H9 (cell line): Measurements from ENCODE around the gene COL17A1. TPM values are rescaled to one million over a fixed set of nuclear protein-coding genes. Genes with fewer than 3 reads are reported as not detected.
A peak's percentile ranks its signal among the peaks of the same experiment; 100 is the strongest.

Source experiments
- DNase-seq: peaks from one replicate; pipeline ENCODE4 v3.0.0-alpha.2; 2017
- H2AFZ ChIP-seq: one replicate; pipeline ENCODE4 v1.6.1; 2013; ENCODE audit warnings: mild to moderate bottlenecking, low read length, control low read depth, moderate library complexity
- H2AK5ac ChIP-seq: 2 replicates; pipeline ENCODE4 v1.6.1; 2013; ENCODE audit warnings: low read length, control low read depth, mixed read lengths; ENCODE audit not compliant: insufficient read length
- H2BK120ac ChIP-seq: one replicate; pipeline ENCODE4 v1.6.1; 2013; ENCODE audit warnings: low read depth, mild to moderate bottlenecking, low read length, control low read depth, inconsistent platforms; ENCODE audit not compliant: poor library complexity, severe bottlenecking
- H2BK12ac ChIP-seq: 2 replicates; pipeline ENCODE4 v1.6.1; 2013; ENCODE audit warnings: low read length, control low read depth, mixed read lengths, low read depth; ENCODE audit not compliant: insufficient read length
- H2BK15ac ChIP-seq: 2 replicates; pipeline ENCODE4 v1.6.1; 2013; ENCODE audit warnings: low read depth, low read length, control low read depth
- H2BK20ac ChIP-seq: one replicate; pipeline ENCODE4 v1.6.1; 2013; ENCODE audit warnings: low read depth, mild to moderate bottlenecking, low read length, control low read depth, inconsistent platforms; ENCODE audit not compliant: poor library complexity, severe bottlenecking
- H2BK5ac ChIP-seq: 2 replicates; pipeline ENCODE4 v1.6.1; 2013; ENCODE audit warnings: low read length, control low read depth, mixed read lengths; ENCODE audit not compliant: insufficient read length
- H3K14ac ChIP-seq: 2 replicates; pipeline ENCODE4 v1.6.1; 2013; ENCODE audit warnings: low read length, control low read depth; ENCODE audit not compliant: insufficient read depth
- H3K18ac ChIP-seq: 2 replicates; pipeline ENCODE4 v1.6.1; 2013; ENCODE audit warnings: low read depth, mild to moderate bottlenecking, mixed read lengths, low read length, control low read depth; ENCODE audit not compliant: insufficient read length
- H3K23ac ChIP-seq: 2 replicates; pipeline ENCODE4 v1.6.1; 2013; ENCODE audit warnings: low read length, control low read depth, mixed read lengths, low read depth; ENCODE audit not compliant: insufficient read length
- H3K23me2 ChIP-seq: 2 replicates; pipeline ENCODE4 v1.6.1; 2013; ENCODE audit warnings: low read depth, mild to moderate bottlenecking, mixed read lengths, low read length, control low read depth; ENCODE audit not compliant: insufficient read length, poor library complexity, severe bottlenecking
- H3K27ac ChIP-seq: 2 replicates; pipeline ENCODE4 v1.5.1; 2013; ENCODE audit warnings: low read length, control low read depth, mixed read lengths, low read depth; ENCODE audit not compliant: insufficient read length
- H3K27me3 ChIP-seq: 2 replicates; pipeline ENCODE4 v1.6.1; 2013; ENCODE audit warnings: low read length, control low read depth, inconsistent platforms; ENCODE audit not compliant: insufficient read depth
- H3K4ac ChIP-seq: 2 replicates; pipeline ENCODE4 v1.6.1; 2013; ENCODE audit warnings: low read depth, mild to moderate bottlenecking, control low read depth, inconsistent platforms, low read length, moderate library complexity
- H3K4me1 ChIP-seq: 2 replicates; pipeline ENCODE4 v1.6.1; 2013; ENCODE audit warnings: low read length, control low read depth, inconsistent platforms; ENCODE audit not compliant: insufficient read depth
- H3K4me2 ChIP-seq: 2 replicates; pipeline ENCODE4 v1.6.1; 2013; ENCODE audit warnings: low read length, control low read depth, mixed read lengths; ENCODE audit not compliant: insufficient read length, insufficient read depth
- H3K56ac ChIP-seq: 2 replicates; pipeline ENCODE4 v1.6.1; 2013; ENCODE audit warnings: low read depth, mild to moderate bottlenecking, mixed read lengths, low read length, control low read depth; ENCODE audit not compliant: insufficient read length
- H3K79me1 ChIP-seq: 2 replicates; pipeline ENCODE4 v1.6.1; 2013; ENCODE audit warnings: low read depth, mild to moderate bottlenecking, moderate library complexity, low read length, control low read depth, inconsistent platforms; ENCODE audit not compliant: insufficient read depth, poor library complexity, severe bottlenecking
- H3K79me2 ChIP-seq: 2 replicates; pipeline ENCODE4 v1.6.1; 2013; ENCODE audit warnings: low read length, control low read depth, inconsistent platforms; ENCODE audit not compliant: insufficient read depth
- H3K9ac ChIP-seq: 2 replicates; pipeline ENCODE4 v1.6.1; 2013; ENCODE audit warnings: low read length, control low read depth, mixed read lengths; ENCODE audit not compliant: insufficient read length; ENCODE audit errors: extremely low read depth
- H3K9me3 ChIP-seq: one replicate; pipeline ENCODE4 v1.6.1; 2013; ENCODE audit warnings: low read depth, low read length, inconsistent platforms; ENCODE audit not compliant: control insufficient read depth
- H3T11ph ChIP-seq: one replicate; pipeline ENCODE4 v1.6.1; 2013; ENCODE audit warnings: mild to moderate bottlenecking, low read length, control low read depth, inconsistent platforms
- H4K20me1 ChIP-seq: one replicate; pipeline ENCODE4 v1.6.1; 2013; ENCODE audit not compliant: control insufficient read depth, insufficient read length, insufficient read depth
- H4K5ac ChIP-seq: 2 replicates; pipeline ENCODE4 v1.6.1; 2013; ENCODE audit warnings: low read depth, mild to moderate bottlenecking, mixed read lengths, low read length, control low read depth; ENCODE audit not compliant: insufficient read length
- H4K8ac ChIP-seq: replicated peaks from 2 replicates; pipeline ENCODE4 v1.6.1; 2013; ENCODE audit warnings: low read length, control low read depth, mixed read lengths, low read depth; ENCODE audit not compliant: insufficient read length
- H4K91ac ChIP-seq: 2 replicates; pipeline ENCODE4 v1.6.1; 2013; ENCODE audit warnings: low read depth, mild to moderate bottlenecking, moderate library complexity, mixed read lengths, low read length, control low read depth; ENCODE audit not compliant: insufficient read length
- H3K27ac Mint-ChIP-seq, 3 experiments: 2 replicates in 2 of 3; 3 replicates in 1 of 3; pipeline ENCODE4 v1.8.0; 2020 to 2021; ENCODE audit warnings: mixed read lengths in 3 of 3, mild to moderate bottlenecking in 1 of 3, moderate library complexity in 1 of 3
- H3K27me3 Mint-ChIP-seq: 2 replicates; pipeline ENCODE4 v1.8.0; 2021; ENCODE audit warnings: low read depth, mild to moderate bottlenecking, moderate library complexity, mixed read lengths
- H3K36me3 Mint-ChIP-seq, 3 experiments: 2 replicates in 2 of 3; 3 replicates in 1 of 3; pipeline ENCODE4 v1.8.0; 2020 to 2021; ENCODE audit warnings: low read depth in 3 of 3, mixed read lengths in 3 of 3; ENCODE audit not compliant: insufficient read depth in 1 of 3
- H3K4me1 Mint-ChIP-seq, 2 experiments: 2 replicates each; pipeline ENCODE4 v1.8.0; 2020; ENCODE audit warnings: mixed read lengths in 2 of 2
- H3K4me3 Mint-ChIP-seq, 2 experiments: 2 replicates in 1 of 2; 3 replicates in 1 of 2; pipeline ENCODE4 v1.8.0; 2020 to 2021; ENCODE audit warnings: mild to moderate bottlenecking in 2 of 2, mixed read lengths in 2 of 2, moderate library complexity in 1 of 2
- H3K9me3 Mint-ChIP-seq, 2 experiments: 2 replicates in 1 of 2; 3 replicates in 1 of 2; pipeline ENCODE4 v1.8.0; 2020; ENCODE audit warnings: mild to moderate bottlenecking in 2 of 2, mixed read lengths in 2 of 2, moderate library complexity in 1 of 2
- CTCF ChIP-seq: fragments of 200-600 bp; sonication (generic); conservative IDR thresholded peaks from 3 replicates; pipeline ENCODE4 v1.8.0; 2021; ENCODE audit warnings: antibody characterized with exemption, mild to moderate bottlenecking
- WGBS: extraction: QIAGEN DNeasy Blood & Tissue Kit; methylation state at CpG from one replicate; pipeline ENCODE4 v1.1.7; 2013; ENCODE audit warnings: missing lambda C conversion rate, low lambda C conversion rate, mixed read lengths; ENCODE audit not compliant: insufficient read length; ENCODE audit errors: extremely low coverage; 5-methylcytosine and 5-hydroxymethylcytosine counted together
- total RNA-seq: library from RNA; stranded (reverse); gene quantifications from 2 replicates; pipeline ENCODE4 v1.2.1, GENCODE V29; 2021

COL17A1 gene
- total RNA-seq, 1 experiment from 2014 or later: 1.9 TPM

GRCh38 chr10:104120512-104120902, 34.8 kb upstream of the COL17A1 start:
- Histone ChIP-seq H3K27ac (peak overlapping the region; percentile 98), H3K9ac (peak overlapping the region; percentile 96), H4K91ac (no peak overlapping the region), H3K9me3 (no peaks in the 10 kb centered on the region), H3K4me1 (no peaks in the 10 kb centered on the region), H4K20me1 (no peaks in the 10 kb centered on the region), H2AK5ac (no peak overlapping the region), H3K18ac (peak overlapping the region; percentile 84), H2BK12ac (no peak overlapping the region), H3K79me2 (no peaks in the 10 kb centered on the region), H2BK120ac (peak overlapping the region; percentile 94), H3K79me1 (no peaks in the 10 kb centered on the region), H3K56ac (no peak overlapping the region), H3K23me2 (peaks cover 10% of the 10 kb centered on the region), H3K27me3 (no peaks in the 10 kb centered on the region), H3K4me2 (peak overlapping the region; percentile 70), H3K14ac (peak overlapping the region; percentile 81; the same call in 1 of the 2 replicates), H3K4ac (no peak overlapping the region; the same call in 1 of the 2 replicates), H3K23ac (no peak overlapping the region), H2BK20ac (no peak overlapping the region), H4K8ac (no peak overlapping the region), H4K5ac (no peak overlapping the region), H2BK15ac (no peak overlapping the region), H2BK5ac (peak overlapping the region; percentile 94), H2AFZ (peak overlapping the region; percentile 75), H3T11ph (peak overlapping the region; percentile 87)
- no CpG with 5 or more reads among the region's 2 CpGs for WGBS
- Mint-ChIP-seq H3K27ac (peak overlapping the region; percentile 99), H3K4me1 (peaks cover 30 to 33% of the 10 kb centered on the region in 2 experiments), H3K4me3 (peak overlapping the region; percentile 78 to 90), H3K9me3 (no peaks in the 10 kb centered on the region), H3K27me3 (no peaks in the 10 kb centered on the region), H3K36me3 (peaks cover 0 to 19% (median 0%) of the 10 kb centered on the region in 3 experiments; a peak in 5 of 7 replicates)
- no peak for TF ChIP-seq CTCF
- no peak for DNase-seq
